H7 (cell line): Measurements from ENCODE around the gene ITM2C. TPM values are rescaled to one million over a fixed set of nuclear protein-coding genes. Genes with fewer than 3 reads are reported as not detected.

Experiments
- DNase-seq: peaks from one replicate; pipeline ENCODE4 v3.0.0; 2012
- H3K27me3 ChIP-seq: 2 replicates; pipeline ENCODE4 v1.6.0; 2011; ENCODE audit warnings: mild to moderate bottlenecking, low read length; ENCODE audit not compliant: control insufficient read depth, insufficient read depth
- H3K36me3 ChIP-seq: replicated peaks from 2 replicates; pipeline ENCODE4 v1.5.1; 2011; ENCODE audit warnings: low read length; ENCODE audit not compliant: control insufficient read depth, insufficient read depth
- H3K4me3 ChIP-seq: 2 replicates; pipeline ENCODE4 v1.5.1; 2011; ENCODE audit warnings: low read depth, mild to moderate bottlenecking, control low read depth, low read length, moderate library complexity; ENCODE audit not compliant: insufficient read depth
- total RNA-seq: library from RNA; depleted of rRNA; stranded (reverse); fragments of >200 nt; shearing (Covaris generic); gene quantifications from 2 replicates; pipeline ENCODE4 v1.2.3, GENCODE V29; 2014; rRNA removed

ITM2C gene
- total RNA-seq, result 392 and 393 TPM in 2 replicates

DNA sequence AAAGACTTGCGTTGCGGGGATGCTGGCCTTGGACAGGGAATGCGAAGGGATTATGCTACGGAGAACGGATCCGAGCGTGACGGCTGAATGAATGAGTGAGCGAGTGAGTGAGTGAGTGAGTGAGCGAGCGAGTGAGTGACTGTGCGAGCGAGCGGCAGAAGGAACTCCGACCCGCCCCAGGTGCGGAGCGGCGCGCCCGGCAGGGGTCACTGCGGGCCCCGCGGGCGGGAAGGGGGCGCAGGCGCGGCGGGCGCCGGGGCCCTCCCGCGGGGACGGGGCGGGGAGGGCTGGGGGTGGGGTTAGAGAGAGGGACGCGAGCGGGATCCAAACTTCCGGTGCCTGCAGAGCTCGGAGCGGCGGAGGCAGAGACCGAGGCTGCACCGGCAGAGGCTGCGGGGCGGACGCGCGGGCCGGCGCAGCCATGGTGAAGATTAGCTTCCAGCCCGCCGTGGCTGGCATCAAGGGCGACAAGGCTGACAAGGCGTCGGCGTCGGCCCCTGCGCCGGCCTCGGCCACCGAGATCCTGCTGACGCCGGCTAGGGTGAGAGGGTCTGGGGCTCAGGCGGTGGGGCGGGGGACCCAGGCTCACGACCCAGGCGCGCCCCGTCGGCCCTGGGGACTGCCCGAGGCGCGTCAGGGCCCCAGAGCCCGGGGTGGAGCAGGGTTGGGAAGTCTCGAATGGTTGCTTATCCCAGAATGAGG, at the start of gene ITM2C:
ITM2C (plus strand) TSS at position 338 of the 702 bp plus-strand sequence; CDS start at position 422, 84 bp downstream.
- H3K4me3 ChIP-seq, result peak within 1 kb of the TSS; percentile 92
- no peaks in the 10 kb centered on the region for H3K27me3 ChIP-seq
- peak; percentile 94 for DNase-seq
- H3K36me3 ChIP-seq, result peaks cover 2% of the 10 kb centered on the region

DNA sequence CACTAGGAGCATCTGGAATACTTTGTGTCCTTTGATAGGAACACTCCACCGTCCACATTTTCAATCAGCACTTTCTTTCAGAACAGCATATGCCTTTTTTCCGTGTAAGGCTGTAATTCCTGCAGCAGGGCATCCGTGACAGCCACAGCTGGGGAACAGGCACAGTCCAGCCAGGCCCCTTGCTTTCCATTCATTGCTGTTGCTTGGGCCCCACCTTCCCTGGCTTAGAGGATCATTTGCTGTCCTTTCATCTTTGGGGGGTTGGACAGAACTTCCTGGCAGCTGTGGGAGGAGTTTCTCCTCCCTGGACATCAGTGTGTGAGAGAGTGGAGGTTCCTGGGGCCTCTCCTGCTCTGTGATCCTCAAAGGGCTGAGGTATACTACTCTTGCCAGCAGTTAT, 49.7 kb upstream of the ITM2C start:
- Histone ChIP-seq H3K4me3 (no peak overlapping the region), H3K27me3 (no peaks in the 10 kb centered on the region), H3K36me3 (peaks cover 11% of the 10 kb centered on the region)
- no peak for DNase-seq

- DNase-seq, result no peak
- Histone ChIP-seq H3K4me3 (no peak overlapping the region), H3K36me3 (peaks cover 7% of the 10 kb centered on the region), H3K27me3 (no peaks in the 10 kb centered on the region)
Measured at GRCh38 chr2:230816735-230817134, 48.0 kb upstream of the ITM2C start.

DNA sequence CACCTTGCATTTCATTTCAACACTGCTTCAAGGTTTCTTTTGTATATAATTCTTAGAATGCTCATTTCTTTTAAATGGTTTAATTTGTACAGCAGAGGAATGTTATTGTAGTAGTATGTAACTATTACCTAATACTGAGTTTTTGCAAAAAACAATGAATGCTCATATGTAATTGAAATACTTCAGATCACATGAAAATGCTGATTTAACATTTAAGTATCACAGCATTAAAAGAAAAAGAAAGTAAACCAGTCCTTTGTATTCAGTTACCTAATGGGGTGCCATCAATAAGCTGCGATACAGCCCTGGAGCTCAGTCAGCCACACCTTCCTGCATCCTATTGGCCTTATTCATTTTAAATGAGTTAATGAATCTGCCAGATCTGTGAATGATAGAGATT, 45.3 kb upstream of the ITM2C start:
- no peak overlapping the region for H3K4me3 ChIP-seq
- peaks cover 6% of the 10 kb centered on the region for H3K36me3 ChIP-seq
- no peak for DNase-seq
- H3K27me3 ChIP-seq, result no peaks in the 10 kb centered on the region

DNA sequence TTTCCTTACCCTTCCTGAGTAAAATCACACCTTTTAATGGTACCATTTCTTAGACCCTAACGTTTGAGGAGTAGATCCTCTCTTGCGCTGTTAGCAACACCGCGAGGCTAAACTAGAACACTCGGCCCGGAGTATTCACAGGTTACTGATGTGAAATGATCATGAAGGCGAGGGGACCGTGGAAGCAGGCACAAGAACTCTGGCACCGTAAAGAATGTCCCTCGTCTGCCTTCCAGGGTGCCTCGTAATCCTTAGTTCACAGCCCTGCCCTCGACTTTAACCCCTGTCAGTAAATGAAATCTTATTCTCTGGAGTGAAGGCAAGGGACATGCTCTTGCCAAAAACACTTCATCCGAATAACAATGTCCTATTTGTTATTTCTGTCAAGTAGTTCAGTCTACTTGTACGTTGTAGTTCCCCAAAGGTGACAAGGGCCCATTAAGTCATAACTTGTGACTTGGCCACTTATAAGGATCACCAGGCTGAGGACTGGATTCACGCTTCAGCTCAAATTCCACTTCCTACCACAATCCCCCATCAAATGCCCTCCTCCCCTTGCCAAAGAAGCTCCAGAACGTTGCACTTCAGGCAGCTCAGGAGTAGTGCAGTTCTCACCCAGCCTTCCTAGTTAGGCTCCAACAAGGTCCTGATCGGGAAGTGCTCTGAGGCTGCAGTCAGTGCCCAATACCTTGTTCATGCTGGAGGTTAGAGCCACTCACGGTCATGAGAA, 43.3 kb upstream of the ITM2C start:
- Histone ChIP-seq H3K27me3 (no peaks in the 10 kb centered on the region), H3K36me3 (peaks cover 6% of the 10 kb centered on the region), H3K4me3 (no peak overlapping the region)
- DNase-seq, result no peak

- no peak overlapping the region for H3K4me3 ChIP-seq
- no peaks in the 10 kb centered on the region for H3K27me3 ChIP-seq
- H3K36me3 ChIP-seq, result peaks cover 6% of the 10 kb centered on the region; the same call in 1 of the 2 replicates
- DNase-seq, result no peak
Measured at GRCh38 chr2:230821991-230822520, 42.7 kb upstream of the ITM2C start.

- H3K27me3 ChIP-seq, result no peaks in the 10 kb centered on the region
- peaks cover 4% of the 10 kb centered on the region; the same call in 1 of the 2 replicates for H3K36me3 ChIP-seq
Measured at GRCh38 chr2:230823264-230823964, 41.3 kb upstream of the ITM2C start.

DNA sequence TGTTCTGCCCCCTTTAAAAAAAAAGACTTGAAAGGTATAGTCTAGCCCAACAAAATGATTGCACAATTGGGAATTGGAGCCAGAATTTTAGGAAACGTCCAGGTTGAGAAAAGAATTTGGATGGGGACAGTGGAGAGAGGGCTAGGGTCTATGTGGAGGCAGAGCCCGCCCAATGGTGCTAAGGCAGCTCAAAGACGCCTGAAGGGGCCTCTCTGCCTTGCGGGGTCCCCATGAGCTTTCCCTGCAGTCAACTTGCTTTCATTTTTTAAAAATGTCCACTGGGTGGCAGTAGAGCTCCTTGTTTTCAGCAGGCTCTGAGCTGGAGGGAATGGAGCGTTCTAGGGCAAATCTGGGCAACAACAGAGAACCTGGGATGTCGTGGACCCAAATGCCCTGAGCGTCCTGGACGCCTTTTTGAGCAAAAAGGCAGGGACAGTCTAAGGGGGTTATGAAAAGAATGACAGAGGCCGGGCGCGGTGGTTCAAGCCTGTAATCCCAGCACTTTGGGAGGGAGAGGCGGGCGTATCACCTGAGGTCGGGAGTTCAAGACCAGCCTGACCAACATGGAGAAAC, 40.2 kb upstream of the ITM2C start:
- Histone ChIP-seq H3K27me3 (no peaks in the 10 kb centered on the region), H3K4me3 (no peak overlapping the region), H3K36me3 (no peaks in the 10 kb centered on the region)
- peak; percentile 88 for DNase-seq

More at GRCh38 chr2:230823264-230823964, 41.3 kb upstream of the ITM2C start:
- DNase-seq, result no peak
- H3K4me3 ChIP-seq, result no peak overlapping the region

DNA sequence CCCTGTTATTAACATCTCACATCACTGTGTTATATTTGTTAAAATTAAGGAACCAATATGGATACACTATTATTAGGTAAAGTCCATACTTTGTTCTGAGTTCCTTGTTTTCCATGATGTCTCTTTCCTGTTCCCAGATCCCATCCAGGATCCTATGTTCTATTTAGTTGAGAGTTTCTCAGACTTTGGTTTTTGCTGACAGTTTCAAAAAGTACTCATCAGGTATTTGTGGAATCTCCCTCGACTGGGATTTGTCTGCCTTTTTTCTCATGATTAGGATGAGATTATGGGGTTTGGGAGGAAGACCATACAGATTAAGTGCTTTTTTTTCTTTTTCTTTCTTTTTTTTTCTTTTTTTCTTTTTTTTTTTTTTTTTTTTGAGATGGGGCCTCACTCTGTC, 39.4 kb upstream of the ITM2C start:
- Histone ChIP-seq H3K4me3 (no peak overlapping the region), H3K27me3 (no peaks in the 10 kb centered on the region), H3K36me3 (no peaks in the 10 kb centered on the region)
- no peak for DNase-seq

DNA sequence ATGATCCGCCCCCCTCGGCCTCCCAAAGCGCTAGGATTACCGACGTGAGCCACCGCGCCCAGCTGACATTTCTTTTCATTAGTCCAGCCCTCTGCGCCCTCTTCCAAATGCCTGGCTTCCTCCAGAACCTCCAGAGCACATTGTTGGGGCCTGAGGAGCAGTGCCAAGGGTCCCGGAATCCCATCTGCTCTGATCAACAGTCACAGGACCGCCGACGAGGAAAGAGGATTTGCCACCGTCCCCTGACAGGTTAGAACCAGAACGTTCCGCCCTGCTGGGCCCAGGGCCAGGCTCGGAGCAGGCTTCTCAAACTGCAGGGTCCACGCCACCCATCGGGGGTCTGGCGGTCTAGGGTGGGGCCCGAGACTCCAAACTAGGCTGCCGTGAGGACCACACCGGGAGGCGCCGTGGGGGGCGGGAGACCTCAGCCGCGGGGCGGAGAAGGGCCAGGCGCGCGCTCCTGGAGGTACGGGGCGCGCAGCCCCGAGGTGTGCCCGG, 36.9 kb upstream of the ITM2C start:
- Histone ChIP-seq H3K36me3 (no peaks in the 10 kb centered on the region), H3K4me3 (no peak overlapping the region), H3K27me3 (no peaks in the 10 kb centered on the region)
- peak; percentile 47 for DNase-seq

- DNase-seq, result peak; percentile 55
- Histone ChIP-seq H3K36me3 (no peaks in the 10 kb centered on the region), H3K27me3 (no peaks in the 10 kb centered on the region), H3K4me3 (no peak overlapping the region)
Measured at GRCh38 chr2:230828272-230828961, 36.3 kb upstream of the ITM2C start.

DNA sequence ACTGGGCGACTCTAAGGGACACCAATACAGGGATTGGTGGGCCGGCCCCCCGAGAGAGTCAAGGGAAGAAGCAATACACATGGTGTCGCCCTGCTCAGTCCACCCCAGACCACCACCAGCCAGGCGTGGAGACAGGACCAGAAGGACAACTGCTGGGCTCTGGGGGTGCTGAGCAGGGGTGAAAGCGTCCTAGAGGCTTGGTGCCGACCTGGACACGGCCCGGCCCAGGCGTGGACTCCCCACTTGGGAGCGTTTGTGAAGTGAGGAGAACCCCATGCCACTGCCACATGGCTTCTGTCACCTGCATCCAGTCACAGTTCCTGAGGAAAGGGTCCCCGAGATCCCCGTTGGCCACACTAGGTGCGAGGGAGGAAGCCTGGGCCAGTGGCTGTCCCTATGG, 35.4 kb upstream of the ITM2C start:
- Histone ChIP-seq H3K4me3 (no peak overlapping the region), H3K27me3 (no peaks in the 10 kb centered on the region), H3K36me3 (no peaks in the 10 kb centered on the region)
- DNase-seq, result no peak

DNA sequence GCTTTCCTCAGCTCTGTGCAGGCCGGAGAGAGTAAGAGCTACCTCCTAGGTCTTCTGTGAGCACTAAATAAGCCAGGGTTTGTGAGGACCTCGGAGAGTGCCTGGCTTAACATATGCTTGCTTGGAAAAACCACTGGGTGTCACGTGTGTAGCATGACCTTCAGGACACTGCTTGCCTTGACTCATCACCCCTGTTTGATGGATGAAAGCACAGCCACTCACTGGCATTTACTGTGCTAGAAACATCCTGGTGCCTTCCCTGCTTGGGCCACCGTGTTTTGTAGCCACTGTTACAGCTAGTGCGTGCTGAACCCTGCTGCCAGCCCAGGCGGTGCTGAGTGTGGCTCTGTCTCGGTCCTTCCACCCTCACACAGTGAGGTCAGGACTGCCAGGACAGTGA, 34.8 kb upstream of the ITM2C start:
- Histone ChIP-seq H3K4me3 (no peak overlapping the region), H3K27me3 (no peaks in the 10 kb centered on the region), H3K36me3 (no peaks in the 10 kb centered on the region)
- DNase-seq, result no peak

GRCh38 chr2:230830428-230830827, 34.3 kb upstream of the ITM2C start:
- no peak for DNase-seq
- Histone ChIP-seq H3K27me3 (no peaks in the 10 kb centered on the region), H3K36me3 (no peaks in the 10 kb centered on the region), H3K4me3 (no peak overlapping the region)
